Activated naive CD4-positive, alpha-beta T cell treated with anti-CD3 and anti-CD28 coated beads, Interleukin-2, amount 10 ng/mL, durations not matched to agents 7 days and 5 days (primary cell): ENCODE measurements around the gene NOL9.

ENCODE experiments used
- CTCF ChIA-PET: fragments of 350-600 bp; sonication (Branson Sonifier 250); formaldehyde crosslinking; loops from one replicate; lab custom pipeline; 2021; ENCODE audit warnings: antibody characterized with exemption; lab: Charles Lee
- DNase-seq: peaks from one replicate; pipeline ENCODE4 v3.0.0-alpha.2; 2020
- H3K27ac Mint-ChIP-seq: one replicate; pipeline ENCODE4 v1.8.0; 2021; ENCODE audit warnings: mild to moderate bottlenecking, moderate library complexity, mixed read lengths
- H3K27me3 Mint-ChIP-seq: one replicate; pipeline ENCODE4 v1.8.0; 2021; ENCODE audit warnings: mild to moderate bottlenecking, mixed read lengths
- H3K36me3 Mint-ChIP-seq: one replicate; pipeline ENCODE4 v1.8.0; 2021; ENCODE audit warnings: mixed read lengths
- H3K4me1 Mint-ChIP-seq: one replicate; pipeline ENCODE4 v1.8.0; 2021; ENCODE audit warnings: mixed read lengths
- H3K4me3 Mint-ChIP-seq: one replicate; pipeline ENCODE4 v1.8.0; 2021; ENCODE audit warnings: mild to moderate bottlenecking, moderate library complexity, mixed read lengths
- H3K9me3 Mint-ChIP-seq: one replicate; pipeline ENCODE4 v1.8.0; 2021; ENCODE audit warnings: mixed read lengths

NOL9 gene

GRCh38 chr1:6471970-6472368, 82.3 kb downstream of the NOL9 start:
- Mint-ChIP-seq H3K4me1 (peaks cover 9% of the 10 kb centered on the region), H3K36me3 (no peaks in the 10 kb centered on the region), H3K4me3 (no peak overlapping the region), H3K27me3 (peaks cover 11% of the 10 kb centered on the region), H3K27ac (no peak overlapping the region), H3K9me3 (no peaks in the 10 kb centered on the region)
- CTCF ChIA-PET: interaction anchor here (0.7 to 2.6 kb wide), 6 partner anchors 8 to 34 kb away, joined by 3 to 9 read pairs (median 5); no protein-coding TSS in a partner anchor
- no peak for DNase-seq
